Measurements from ENCODE around the gene NEURL3. TPM values are rescaled to one million over a fixed set of nuclear protein-coding genes. Genes with fewer than 3 reads are reported as not detected.

The NEURL3 gene
- total and polyA plus RNA-seq, 10 donors, result 0.32 to 1.2 (median 0.64) TPM; not detected in 2

GRCh38 chr2:96528700-96529375, 23.7 kb upstream of the NEURL3 start:
- DNase-seq, result peak; percentile 78
- intact Hi-C loops (cut with DNase I; ENCODE audit: low total_unique reads), result no loop called here
- peak overlapping the region; percentile 40 to 85 (median 82) for H3K27ac ChIP-seq
- WGBS, 5 donors, result 70 to 83% (median 75%) methylated on average over 6 to 8 of the region's 8 CpGs
- H3K36me3 ChIP-seq, result no peaks in the 10 kb centered on the region
- TF ChIP-seq CTCF (IDR thresholded peaks at IDR 0.05 in 8 of 11, conservative IDR thresholded peaks at IDR 0.05 in 3 of 11) (no peak), POLR2A (IDR thresholded peaks at IDR 0.05) (no peak), POLR2AphosphoS5 (IDR thresholded peaks at IDR 0.05) (no peak)
- H3K9me3 ChIP-seq, result no peaks in the 10 kb centered on the region
- peaks cover 38 to 95% (median 71%) of the 10 kb centered on the region in 6 donors for H3K4me1 ChIP-seq
- peak overlapping the region in 1 of 8 donors; percentile 78 for H3K4me3 ChIP-seq
- H3K27me3 ChIP-seq (replicated peaks in 1 of 7), result no peaks in the 10 kb centered on the region

GRCh38 chr2:96528006-96528699, 23.0 kb upstream of the NEURL3 start:
- WGBS, 5 donors, result 14 to 19% (median 14%) methylated on average over 7 to 14 of the region's 14 CpGs
- DNase-seq, result peak; percentile 83
- intact Hi-C loops (cut with DNase I; ENCODE audit: low total_unique reads), result no loop called here
- peaks cover 38 to 95% (median 67%) of the 10 kb centered on the region in 6 donors for H3K4me1 ChIP-seq
- no peaks in the 10 kb centered on the region for H3K9me3 ChIP-seq
- peak in 2 of 3 donors; percentile 30 to 31 for TF ChIP-seq POLR2AphosphoS5 (IDR thresholded peaks at IDR 0.05)
- no peak for TF ChIP-seq CTCF (IDR thresholded peaks at IDR 0.05 in 8 of 11, conservative IDR thresholded peaks at IDR 0.05 in 3 of 11)
- no peak for TF ChIP-seq POLR2A (IDR thresholded peaks at IDR 0.05)
- no peaks in the 10 kb centered on the region for H3K36me3 ChIP-seq
- peak overlapping the region in 7 of 8 donors; percentile 26 to 78 (median 53) for H3K4me3 ChIP-seq
- no peaks in the 10 kb centered on the region for H3K27me3 ChIP-seq (replicated peaks in 1 of 7)
- H3K27ac ChIP-seq, result peak overlapping the region; percentile 66 to 85 (median 82)

GRCh38 chr2:96527286-96528005, 22.3 kb upstream of the NEURL3 start:
- intact Hi-C loops (cut with DNase I; ENCODE audit: low total_unique reads), result no loop called here
- peak overlapping the region; percentile 26 to 78 (median 52) for H3K4me3 ChIP-seq
- 0 to 1% (median 1%) methylated on average over 22 to 51 of the region's 51 CpGs for WGBS, 5 donors
- H3K27ac ChIP-seq, result peak overlapping the region; percentile 66 to 85 (median 82)
- peak; percentile 88 for DNase-seq
- no peaks in the 10 kb centered on the region for H3K36me3 ChIP-seq
- no peaks in the 10 kb centered on the region for H3K9me3 ChIP-seq
- H3K27me3 ChIP-seq (replicated peaks in 1 of 7), result no peaks in the 10 kb centered on the region
- TF ChIP-seq POLR2A (IDR thresholded peaks at IDR 0.05) (no peak), POLR2AphosphoS5 (IDR thresholded peaks at IDR 0.05) (peak in 2 of 3 donors; percentile 34 to 55), CTCF (IDR thresholded peaks at IDR 0.05 in 8 of 11, conservative IDR thresholded peaks at IDR 0.05 in 3 of 11) (peak in 7 of 11 experiments; percentile 6 to 61 (median 52))
- peaks cover 31 to 93% (median 60%) of the 10 kb centered on the region in 6 donors for H3K4me1 ChIP-seq
